ENCODE measurements around the gene S100B.

DNA sequence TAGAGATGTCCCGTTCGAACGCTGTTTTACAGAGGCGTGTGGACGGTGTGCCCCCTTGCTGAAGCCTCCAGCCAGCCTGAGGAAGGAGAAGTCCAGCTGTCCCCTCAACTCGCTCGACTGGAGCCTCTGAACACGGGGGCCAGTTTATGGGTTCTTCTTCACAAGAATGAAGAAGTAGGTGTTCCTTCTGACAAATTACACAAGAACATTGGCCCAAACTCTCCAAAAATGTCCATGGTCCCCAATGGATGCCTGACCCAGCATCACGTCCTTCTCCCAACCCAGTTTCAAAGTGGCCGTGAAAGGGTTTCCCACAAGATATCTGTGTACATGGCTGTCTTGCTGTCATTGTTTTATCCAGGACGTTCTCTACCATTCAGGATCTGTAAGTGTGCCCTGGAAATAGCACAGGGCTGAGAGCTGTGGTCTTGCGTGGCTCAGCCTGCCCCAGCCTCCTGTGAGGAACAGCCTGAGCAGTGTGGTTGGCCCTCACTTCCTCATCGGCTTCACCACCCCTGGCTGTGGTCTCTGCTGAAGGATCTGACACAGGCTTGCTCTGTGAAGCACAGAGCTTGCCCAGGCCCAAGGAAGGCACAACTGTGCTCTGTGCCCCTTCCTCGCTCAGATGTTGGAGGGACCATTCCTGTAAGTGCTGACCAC, 1.0 kb upstream of the S100B start:
- TF ChIP-seq, protein P1, sequence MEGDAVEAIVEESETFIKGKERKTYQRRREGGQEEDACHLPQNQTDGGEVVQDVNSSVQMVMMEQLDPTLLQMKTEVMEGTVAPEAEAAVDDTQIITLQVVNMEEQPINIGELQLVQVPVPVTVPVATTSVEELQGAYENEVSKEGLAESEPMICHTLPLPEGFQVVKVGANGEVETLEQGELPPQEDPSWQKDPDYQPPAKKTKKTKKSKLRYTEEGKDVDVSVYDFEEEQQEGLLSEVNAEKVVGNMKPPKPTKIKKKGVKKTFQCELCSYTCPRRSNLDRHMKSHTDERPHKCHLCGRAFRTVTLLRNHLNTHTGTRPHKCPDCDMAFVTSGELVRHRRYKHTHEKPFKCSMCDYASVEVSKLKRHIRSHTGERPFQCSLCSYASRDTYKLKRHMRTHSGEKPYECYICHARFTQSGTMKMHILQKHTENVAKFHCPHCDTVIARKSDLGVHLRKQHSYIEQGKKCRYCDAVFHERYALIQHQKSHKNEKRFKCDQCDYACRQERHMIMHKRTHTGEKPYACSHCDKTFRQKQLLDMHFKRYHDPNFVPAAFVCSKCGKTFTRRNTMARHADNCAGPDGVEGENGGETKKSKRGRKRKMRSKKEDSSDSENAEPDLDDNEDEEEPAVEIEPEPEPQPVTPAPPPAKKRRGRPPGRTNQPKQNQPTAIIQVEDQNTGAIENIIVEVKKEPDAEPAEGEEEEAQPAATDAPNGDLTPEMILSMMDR (IDR thresholded peaks at IDR 0.05), result no peak
- no peak for TF ChIP-seq POLR2AphosphoS5 (IDR thresholded peaks at IDR 0.05)

All from breast epithelium (tissue), 3 donors.